Smooth muscle cell (in vitro differentiated cells): ENCODE data around the gene TAF1A. TPM values are rescaled to one million over a fixed set of nuclear protein-coding genes. Genes with fewer than 3 reads are reported as not detected.
A peak's percentile ranks its signal among the peaks of the same experiment; 100 is the strongest.

Experiments used
- DNase-seq: peaks from one replicate; lab custom pipeline; 2025; ENCODE audit not compliant: unreplicated experiment; lab: John Stamatoyannopoulos, UW
- H2AFZ ChIP-seq: fragments of 200-600 bp; sonication (generic); 2 replicates; pipeline ENCODE4 v1.6.0; 2016; ENCODE audit warnings: antibody characterized with exemption, low read depth, mild to moderate bottlenecking
- H3F3A ChIP-seq: fragments of 200-600 bp; sonication (generic); 2 replicates; pipeline ENCODE4 v1.6.0; 2017; ENCODE audit warnings: antibody characterized with exemption, low read depth
- H3K27ac ChIP-seq: fragments of 200-600 bp; sonication (generic); 2 replicates; pipeline ENCODE4 v1.5.1; 2016; ENCODE audit warnings: low read depth, mild to moderate bottlenecking
- H3K27me3 ChIP-seq: fragments of 200-600 bp; sonication (generic); 2 replicates; pipeline ENCODE4 v1.6.1; 2016; ENCODE audit warnings: low read depth, mild to moderate bottlenecking
- H3K36me3 ChIP-seq: fragments of 200-600 bp; sonication (generic); 2 replicates; pipeline ENCODE4 v1.5.1; 2016; ENCODE audit warnings: low read depth
- H3K4me1 ChIP-seq: fragments of 200-600 bp; sonication (generic); 2 replicates; pipeline ENCODE4 v1.5.1; 2016; ENCODE audit warnings: low read depth
- H3K4me2 ChIP-seq: fragments of 200-600 bp; sonication (generic); 2 replicates; pipeline ENCODE4 v1.6.0; 2016; ENCODE audit warnings: mild to moderate bottlenecking
- H3K4me3 ChIP-seq: fragments of 200-600 bp; sonication (generic); 2 replicates; pipeline ENCODE4 v1.5.1; 2016; ENCODE audit warnings: mild to moderate bottlenecking
- H3K79me2 ChIP-seq: fragments of 200-600 bp; sonication (generic); 2 replicates; pipeline ENCODE4 v1.6.0; 2016; ENCODE audit warnings: low read depth, mild to moderate bottlenecking
- H3K9ac ChIP-seq: fragments of 200-600 bp; sonication (generic); 2 replicates; pipeline ENCODE4 v1.6.0; 2016; ENCODE audit warnings: low read depth
- H3K9me3 ChIP-seq: fragments of 200-600 bp; sonication (generic); replicated peaks from 2 replicates; pipeline ENCODE4 v1.5.1; 2016; ENCODE audit warnings: low read depth
- H4K20me1 ChIP-seq: fragments of 200-600 bp; sonication (generic); 2 replicates; pipeline ENCODE4 v1.6.0; 2016; ENCODE audit warnings: low read depth
- CTCF ChIP-seq: fragments of 200-600 bp; sonication (generic); IDR thresholded peaks from 2 replicates; pipeline ENCODE4 v1.5.1; 2017; ENCODE audit warnings: borderline replicate concordance, mild to moderate bottlenecking, antibody characterized with exemption; ENCODE audit not compliant: insufficient read depth, poor library complexity, severe bottlenecking
- WGBS: methylation state at CpG from one replicate; pipeline ENCODE4 v1.1.7; 2016; ENCODE audit warnings: low lambda C conversion rate; 5-methylcytosine and 5-hydroxymethylcytosine counted together
- polyA plus RNA-seq: library from polyadenylated mRNA; unstranded; fragments of >200 nt; fragmentation: Nextera tagmentation; extraction: Ambion mirVana; gene quantifications from 2 replicates; pipeline ENCODE4 v1.2.1, GENCODE V29; 2016
- total RNA-seq: library from RNA; depleted of rRNA; stranded (reverse); fragments of >200 nt; gene quantifications from 2 replicates; pipeline ENCODE4 v1.2.3, GENCODE V29; 2014

TAF1A gene
- total and polyA plus RNA-seq, 2 experiments from 2014 or later = 5.1 to 7.4 TPM

GRCh38 chr1:222546548-222547259 lies 43.0 kb downstream of the TAF1A start:
- H3K4me3 ChIP-seq = no peak overlapping the region
- H4K20me1 ChIP-seq = no peaks in the 10 kb centered on the region
- H3K36me3 ChIP-seq = no peaks in the 10 kb centered on the region
- H3K27me3 ChIP-seq = no peaks in the 10 kb centered on the region
- H2AFZ ChIP-seq = no peak overlapping the region
- 7% methylated on average over 7 of the region's 7 CpGs for WGBS
- no peak overlapping the region for H3K9ac ChIP-seq
- no peak for TF ChIP-seq CTCF
- DNase-seq = peak; percentile 41
- H3K4me2 ChIP-seq = peak overlapping the region; percentile 74
- H3K4me1 ChIP-seq = peaks cover 7% of the 10 kb centered on the region
- H3K9me3 ChIP-seq = no peaks in the 10 kb centered on the region
- no peaks in the 10 kb centered on the region for H3K79me2 ChIP-seq
- peak overlapping the region; percentile 50 for H3K27ac ChIP-seq
- peaks cover 9% of the 10 kb centered on the region for H3F3A ChIP-seq

- no peaks in the 10 kb centered on the region for H3K9me3 ChIP-seq
- peak overlapping the region; percentile 18 for H3K4me2 ChIP-seq
- 61% methylated on average over 7 of the region's 7 CpGs for WGBS
- H3F3A ChIP-seq = peaks cover 9% of the 10 kb centered on the region
- no peak overlapping the region for H2AFZ ChIP-seq
- H3K36me3 ChIP-seq = no peaks in the 10 kb centered on the region
- peaks cover 7% of the 10 kb centered on the region for H3K4me1 ChIP-seq
- peak overlapping the region; percentile 50 for H3K27ac ChIP-seq
- no peak for DNase-seq
- TF ChIP-seq CTCF = no peak
- no peaks in the 10 kb centered on the region for H3K79me2 ChIP-seq
- H3K27me3 ChIP-seq = no peaks in the 10 kb centered on the region
- no peaks in the 10 kb centered on the region for H4K20me1 ChIP-seq
- no peak overlapping the region for H3K4me3 ChIP-seq
- no peak overlapping the region for H3K9ac ChIP-seq
Measured at GRCh38 chr1:222546091-222546490, 43.6 kb downstream of the TAF1A start.

- DNase-seq = no peak
- WGBS = 97% methylated on average over 21 of the region's 21 CpGs
- no peak overlapping the region for H3K27ac ChIP-seq
- H3K27me3 ChIP-seq = no peaks in the 10 kb centered on the region
- peaks cover 7% of the 10 kb centered on the region for H3K4me1 ChIP-seq
- peaks cover 9% of the 10 kb centered on the region for H3F3A ChIP-seq
- H3K9ac ChIP-seq = no peak overlapping the region
- TF ChIP-seq CTCF = no peak
- no peaks in the 10 kb centered on the region for H4K20me1 ChIP-seq
- no peak overlapping the region for H3K4me2 ChIP-seq
- no peaks in the 10 kb centered on the region for H3K79me2 ChIP-seq
- no peak overlapping the region for H2AFZ ChIP-seq
- H3K4me3 ChIP-seq = no peak overlapping the region
- no peaks in the 10 kb centered on the region for H3K36me3 ChIP-seq
- no peaks in the 10 kb centered on the region for H3K9me3 ChIP-seq
Measured at GRCh38 chr1:222543817-222544216, 45.9 kb downstream of the TAF1A start.

GRCh38 chr1:222540598-222540995 lies 49.1 kb downstream of the TAF1A start:
- H3K27me3 ChIP-seq = no peaks in the 10 kb centered on the region
- 79% methylated on average over 2 of the region's 2 CpGs for WGBS
- TF ChIP-seq CTCF = no peak

More at GRCh38 chr1:222540598-222540995, 49.1 kb downstream of the TAF1A start:
- Histone ChIP-seq H3K4me2 (no peak overlapping the region), H3K79me2 (no peaks in the 10 kb centered on the region), H3K36me3 (no peaks in the 10 kb centered on the region), H3F3A (peaks cover 3% of the 10 kb centered on the region), H3K4me3 (no peak overlapping the region), H2AFZ (no peak overlapping the region), H3K27ac (no peak overlapping the region), H3K4me1 (no peaks in the 10 kb centered on the region), H3K9me3 (no peaks in the 10 kb centered on the region), H3K9ac (no peak overlapping the region), H4K20me1 (no peaks in the 10 kb centered on the region)
- no peak for DNase-seq
